ENCODE measurements around the gene ADCY4.

DNA sequence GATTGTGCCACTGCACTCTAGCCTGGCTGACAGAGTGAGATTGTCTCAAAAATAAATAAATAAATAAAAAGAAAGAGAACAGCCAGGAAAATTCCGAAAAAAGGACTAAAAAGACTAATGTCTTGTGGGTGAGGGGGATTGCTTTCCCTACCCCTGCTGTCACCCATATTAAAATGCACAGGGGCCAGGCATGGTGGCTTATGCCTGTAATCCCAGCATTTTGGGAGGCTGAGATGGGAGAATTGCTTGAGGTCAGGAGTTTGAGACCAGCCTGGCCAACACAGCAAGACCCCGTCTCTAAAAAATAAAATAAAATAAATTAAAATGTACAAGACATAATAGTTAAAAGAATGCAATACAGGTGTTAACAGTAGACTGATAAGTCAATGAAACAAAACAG, 41.3 kb downstream of the ADCY4 start:
- TF ChIP-seq EZH2 (IDR thresholded peaks at IDR 0.05; ENCODE audit: insufficient read depth, poor library complexity, severe bottlenecking) = no peak
- TF ChIP-seq EZH2phosphoT487 (IDR thresholded peaks at IDR 0.05; ENCODE audit: insufficient read depth, low read depth) = no peak

Data from GM23248 (cell line).